ENCODE results near the gene MTOR.

Gene MTOR

DNA sequence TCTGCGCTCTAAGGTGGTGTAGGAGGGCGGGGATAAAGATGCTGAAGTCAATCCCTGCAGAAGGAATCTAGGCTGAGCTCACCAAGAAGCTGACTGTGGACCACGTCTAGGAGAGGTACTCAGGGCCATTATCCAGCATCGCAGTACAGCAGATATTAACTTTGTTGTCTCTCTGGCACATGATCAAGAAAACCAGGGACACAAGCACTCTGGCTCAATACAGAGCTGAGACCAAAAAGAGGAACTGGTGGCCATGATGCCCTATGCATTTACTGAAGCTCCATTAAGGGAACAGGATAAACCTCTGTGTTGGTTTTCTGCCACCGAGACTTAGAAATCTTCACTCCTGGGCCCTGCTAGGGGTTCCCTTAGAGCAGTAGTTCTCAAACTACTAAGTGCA lies 111.2 kb downstream of the MTOR start:
- no peak for DNase-seq (ENCODE audit: low spot score)

- DNase-seq (ENCODE audit: low spot score), result no peak
These were observed 112.0 kb downstream of the MTOR start for GRCh38 chr1:11150326-11150725.

- no peak for DNase-seq (ENCODE audit: low spot score)
These were observed 115.1 kb downstream of the MTOR start for GRCh38 chr1:11147197-11147770.

DNA sequence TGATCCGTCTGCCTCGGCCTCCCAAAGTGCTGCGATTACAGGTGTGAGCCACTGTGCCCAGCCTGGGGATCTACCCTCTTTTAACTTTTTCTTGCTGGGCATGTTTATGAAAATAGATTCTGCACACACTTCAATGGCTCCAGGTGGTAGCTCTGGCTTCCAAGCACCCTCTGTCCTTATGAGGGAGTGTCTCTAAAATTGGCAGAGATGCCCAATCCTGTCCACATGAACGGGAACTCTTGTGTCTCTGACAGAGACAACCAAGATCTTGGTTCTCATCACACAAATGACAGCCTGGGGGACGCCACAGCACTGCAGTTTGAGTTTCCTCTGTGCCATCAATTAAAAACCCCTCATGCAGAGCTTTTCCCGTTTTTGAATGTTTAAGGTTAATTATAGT lies 116.6 kb downstream of the MTOR start:
- DNase-seq (ENCODE audit: low spot score), result no peak

GRCh38 chr1:11144570-11145256 lies 117.6 kb downstream of the MTOR start:
- no peak for DNase-seq (ENCODE audit: low spot score)

DNA sequence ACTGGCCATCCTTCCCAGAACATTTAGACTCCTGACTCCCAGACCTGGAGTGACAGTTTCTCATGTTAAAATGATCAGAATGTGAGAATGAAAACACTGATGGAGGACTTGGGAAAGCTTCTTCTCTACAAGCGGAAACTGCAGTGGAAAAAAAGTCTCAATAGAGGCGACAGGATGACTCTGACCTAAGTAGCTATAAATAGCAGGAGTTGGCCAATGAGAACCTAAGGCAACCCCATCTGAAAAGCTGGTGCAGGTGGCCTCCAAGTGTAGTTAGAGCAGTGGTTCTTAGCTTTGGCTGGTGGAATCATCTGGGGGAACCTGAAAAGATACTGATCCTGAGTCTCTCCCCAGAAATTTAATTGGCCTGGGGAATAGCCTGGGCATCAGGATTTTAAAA lies 118.4 kb downstream of the MTOR start:
- DNase-seq (ENCODE audit: low spot score), result no peak

- DNase-seq (ENCODE audit: low spot score), result no peak
These were observed 119.0 kb downstream of the MTOR start for GRCh38 chr1:11143401-11143800.

- DNase-seq (ENCODE audit: low spot score), result no peak
These were observed 119.5 kb downstream of the MTOR start for GRCh38 chr1:11142618-11143391.

DNA sequence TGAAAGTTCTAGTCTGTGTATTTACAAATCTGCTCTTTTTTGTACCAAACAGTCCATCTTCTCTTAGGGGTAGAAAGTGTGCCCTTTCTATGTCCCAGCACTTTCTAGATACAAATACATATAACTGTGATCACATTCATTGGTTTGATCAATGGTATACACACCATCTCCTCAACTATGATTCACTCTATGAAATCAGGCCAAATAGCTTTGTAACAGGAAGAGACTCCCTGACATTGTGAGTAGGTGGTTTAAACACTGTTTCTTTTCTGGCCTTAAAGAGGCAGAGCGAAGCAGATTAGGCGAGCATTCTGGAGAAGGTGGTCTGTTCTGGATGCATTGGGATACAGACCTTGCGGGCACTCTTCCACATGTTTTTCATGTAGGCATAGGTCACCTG lies 123.4 kb downstream of the MTOR start:
- DNase-seq (ENCODE audit: low spot score), result no peak

DNA sequence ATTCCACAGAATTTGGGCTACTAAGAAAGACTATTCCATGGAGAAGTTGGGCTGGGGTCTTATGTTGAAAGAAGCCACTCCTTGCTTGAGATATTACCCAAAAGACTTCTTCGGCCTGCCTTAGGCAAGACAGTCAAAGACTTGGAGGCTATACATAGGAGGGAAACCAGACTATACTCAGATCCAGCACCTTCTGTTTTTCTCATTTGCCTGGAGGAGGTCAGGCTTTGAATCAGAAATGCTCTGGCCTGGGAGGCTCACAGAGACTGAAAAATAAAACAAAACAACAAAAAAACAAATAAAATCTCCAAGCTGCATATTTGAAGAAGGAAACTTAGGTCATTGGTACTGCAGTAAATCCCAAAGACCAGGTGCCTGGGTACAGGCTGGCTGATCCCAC lies 124.3 kb downstream of the MTOR start:
- no peak for DNase-seq (ENCODE audit: low spot score)

DNA sequence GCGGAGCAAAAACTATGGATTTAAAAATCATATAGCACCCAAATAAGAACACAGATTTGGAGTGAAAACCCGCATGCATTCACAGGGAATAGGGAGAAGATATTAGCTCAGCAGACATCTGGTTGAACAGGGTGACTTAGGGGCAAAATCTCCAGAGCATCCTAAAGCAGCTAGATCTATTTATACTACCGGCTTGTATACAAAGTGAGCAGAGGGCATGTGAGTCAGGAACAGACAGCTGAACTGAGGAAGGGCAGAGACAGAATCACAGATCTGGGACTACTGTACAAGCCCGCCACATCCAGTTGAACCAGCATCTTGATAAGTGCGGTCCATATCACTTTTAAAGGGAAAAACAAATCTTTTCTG lies 127.5 kb downstream of the MTOR start:
- no peak for DNase-seq (ENCODE audit: low spot score)

- DNase-seq (ENCODE audit: low spot score), result no peak
These were observed 128.0 kb downstream of the MTOR start for GRCh38 chr1:11134251-11134897.

GRCh38 chr1:11132563-11133293 lies 129.6 kb downstream of the MTOR start:
- no peak for DNase-seq (ENCODE audit: low spot score)

GRCh38 chr1:11131816-11132215 lies 130.5 kb downstream of the MTOR start:
- DNase-seq (ENCODE audit: low spot score), result no peak

GRCh38 chr1:11130406-11130805 lies 131.9 kb downstream of the MTOR start:
- no peak for DNase-seq (ENCODE audit: low spot score)

DNA sequence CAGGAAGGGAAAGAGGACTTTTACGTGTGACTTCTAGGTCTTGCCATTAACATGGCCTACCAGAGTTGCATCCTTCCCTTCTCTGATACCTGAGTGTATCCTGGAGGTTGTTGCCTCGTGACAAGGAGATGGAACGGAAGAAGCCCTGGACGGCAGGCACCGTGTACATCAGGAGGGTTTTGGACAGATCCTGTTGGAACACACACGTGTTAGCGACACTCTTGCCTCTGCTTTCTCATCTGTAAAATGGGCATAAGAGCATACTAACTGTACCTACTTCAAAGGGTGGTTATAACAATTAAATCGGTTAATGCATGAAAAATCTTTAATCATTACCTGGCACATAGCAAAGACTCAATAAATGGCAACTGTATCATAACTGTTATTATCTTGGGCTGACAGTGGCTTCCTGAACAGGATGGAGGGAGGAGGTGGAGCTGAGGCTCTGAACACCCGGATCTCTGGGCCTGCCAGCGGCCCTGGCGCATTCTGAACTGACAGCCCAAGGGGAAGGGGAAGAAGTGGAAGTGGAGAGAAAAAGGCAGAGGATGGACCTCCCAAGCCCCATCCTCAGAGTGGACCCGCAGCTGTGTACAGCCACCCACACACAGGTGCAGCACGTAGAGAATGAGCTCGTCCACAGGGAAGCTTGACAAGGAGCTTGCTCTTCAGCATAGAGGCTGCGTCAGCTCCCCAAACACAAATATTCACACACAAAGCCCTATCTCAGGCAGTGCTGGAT lies 132.5 kb downstream of the MTOR start:
- no peak for DNase-seq (ENCODE audit: low spot score)

DNA sequence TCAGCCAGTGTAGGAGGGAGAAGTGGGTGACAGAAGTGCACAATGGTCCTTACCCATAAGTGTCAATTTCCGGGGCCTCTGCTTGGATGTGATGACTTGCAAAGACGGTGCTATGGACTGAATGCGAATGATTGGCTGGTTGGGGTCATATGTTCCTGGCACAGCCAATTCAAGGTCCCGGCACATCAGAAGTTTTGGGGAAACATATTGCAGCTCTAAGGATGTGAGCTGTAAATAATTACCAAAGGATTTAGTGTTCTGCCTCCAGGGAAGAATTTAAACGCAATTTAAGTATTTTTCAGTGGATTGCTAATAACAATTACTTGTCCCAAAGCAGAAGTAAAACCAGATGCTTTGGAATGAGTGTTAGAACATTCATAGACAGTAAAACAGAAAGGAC lies 135.8 kb downstream of the MTOR start:
- no peak for DNase-seq (ENCODE audit: low spot score)

DNA sequence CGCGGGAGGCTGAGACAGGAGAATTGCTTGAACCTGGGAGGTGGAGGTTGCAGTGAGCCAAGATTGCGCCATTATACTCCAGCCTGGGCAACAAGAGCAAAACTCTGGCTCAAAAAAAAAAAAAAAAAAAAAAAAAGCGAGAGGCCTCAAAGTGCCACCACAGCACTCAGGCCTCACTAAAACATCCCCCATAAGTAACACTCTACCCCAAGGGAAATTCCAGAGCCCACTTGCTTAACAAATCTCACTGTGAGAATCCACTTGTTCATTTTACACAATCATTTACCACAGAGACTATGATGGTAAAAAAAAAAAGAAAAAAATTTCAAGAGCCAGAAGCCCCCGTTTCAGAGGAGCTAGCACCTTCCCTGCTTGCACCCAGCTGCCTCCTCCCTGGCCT lies 136.4 kb downstream of the MTOR start:
- DNase-seq (ENCODE audit: low spot score), result no peak

DNA sequence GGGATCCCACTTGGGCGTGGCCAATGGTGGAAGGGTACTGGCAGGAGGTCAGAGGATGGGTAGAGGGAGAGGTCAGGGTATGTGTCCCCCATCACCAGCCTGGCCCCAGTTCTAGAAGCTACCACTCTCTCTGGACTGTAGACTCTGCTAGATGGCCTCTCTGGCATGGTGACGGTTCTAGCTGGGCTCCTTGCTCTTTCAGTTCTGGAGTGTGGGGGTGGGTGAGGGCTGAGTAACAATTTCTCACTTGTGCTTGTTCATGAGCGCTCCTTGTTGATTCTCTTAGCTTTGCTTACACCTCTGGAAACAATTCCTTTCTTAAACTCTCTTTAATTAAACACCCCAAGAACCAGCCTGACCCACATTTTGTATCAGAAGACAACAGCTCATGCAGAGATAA lies 137.4 kb downstream of the MTOR start:
- DNase-seq (ENCODE audit: low spot score), result no peak

GRCh38 chr1:11116318-11116717 lies 146.0 kb downstream of the MTOR start:
- no peak for DNase-seq (ENCODE audit: low spot score)

DNA sequence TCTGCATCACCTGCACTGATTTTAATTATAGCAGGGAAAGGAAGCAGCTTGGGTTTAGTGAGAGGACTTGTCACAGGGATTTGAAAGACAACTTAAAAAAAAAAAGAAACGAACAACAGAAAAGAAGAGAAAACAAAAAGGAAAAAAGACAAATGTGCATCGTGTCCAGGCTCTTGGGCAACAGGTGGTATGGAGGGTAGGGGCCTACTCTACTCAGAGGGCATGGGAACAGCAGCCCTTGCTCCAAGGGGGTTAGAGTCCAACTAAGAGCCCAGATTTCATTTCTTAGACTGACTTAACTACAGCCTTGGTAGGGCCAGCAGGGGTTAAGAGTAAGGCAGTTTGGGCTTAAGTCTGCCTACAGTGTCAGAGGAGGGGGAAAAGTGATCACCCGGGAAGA lies 147.4 kb downstream of the MTOR start:
- no peak for DNase-seq (ENCODE audit: low spot score)
